Mammary epithelial cell (primary cell): Measurements from ENCODE around the gene GMPPA.

ENCODE experiments used
- EZH2 ChIP-seq: IDR thresholded peaks from 2 replicates; pipeline ENCODE4 v1.6.1; 2012; ENCODE audit warnings: low read length, inconsistent platforms, borderline replicate concordance
- TF ChIP-seq, protein P1 (sequence below), 2 donors: IDR thresholded peaks in 1 of 2; conservative IDR thresholded peaks in 1 of 2; 2 replicates each; pipeline ENCODE4 v1.5.1; 2011 to 2012; ENCODE audit warnings: inconsistent platforms in 2 of 2, low read length in 2 of 2, mild to moderate bottlenecking in 2 of 2, control low read depth in 1 of 2, low read depth in 1 of 2; ENCODE audit not compliant: insufficient read depth in 1 of 2; ENCODE audit errors: extremely low read depth in 1 of 2

DNA sequence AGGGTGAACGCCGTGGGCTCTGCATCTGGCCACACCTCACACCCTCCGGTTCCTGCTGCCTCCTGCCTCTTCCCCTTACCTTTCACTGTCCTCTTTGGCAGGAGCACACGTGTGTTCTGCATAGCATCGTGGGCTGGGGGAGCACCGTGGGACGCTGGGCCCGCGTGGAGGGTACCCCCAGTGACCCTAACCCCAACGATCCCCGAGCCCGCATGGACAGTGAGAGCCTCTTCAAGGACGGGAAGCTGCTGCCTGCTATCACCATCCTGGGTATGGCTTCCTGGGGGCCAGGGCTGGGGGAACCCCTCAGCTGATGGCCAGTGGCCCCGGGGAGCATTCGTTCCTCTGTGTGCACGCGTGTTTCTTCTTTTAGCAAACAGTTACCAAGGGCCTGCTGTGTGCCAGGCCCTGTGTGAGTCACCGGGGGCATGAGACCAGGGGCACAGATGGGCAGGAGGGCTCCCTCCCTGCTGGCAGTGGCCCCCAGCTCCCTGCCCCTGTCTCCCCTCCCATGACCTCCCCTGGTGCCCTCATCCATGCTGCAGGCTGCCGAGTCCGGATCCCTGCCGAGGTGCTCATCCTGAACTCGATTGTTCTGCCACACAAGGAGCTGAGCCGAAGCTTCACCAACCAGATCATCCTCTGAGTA, 7.6 kb downstream of the GMPPA start:
- TF ChIP-seq, protein P1, sequence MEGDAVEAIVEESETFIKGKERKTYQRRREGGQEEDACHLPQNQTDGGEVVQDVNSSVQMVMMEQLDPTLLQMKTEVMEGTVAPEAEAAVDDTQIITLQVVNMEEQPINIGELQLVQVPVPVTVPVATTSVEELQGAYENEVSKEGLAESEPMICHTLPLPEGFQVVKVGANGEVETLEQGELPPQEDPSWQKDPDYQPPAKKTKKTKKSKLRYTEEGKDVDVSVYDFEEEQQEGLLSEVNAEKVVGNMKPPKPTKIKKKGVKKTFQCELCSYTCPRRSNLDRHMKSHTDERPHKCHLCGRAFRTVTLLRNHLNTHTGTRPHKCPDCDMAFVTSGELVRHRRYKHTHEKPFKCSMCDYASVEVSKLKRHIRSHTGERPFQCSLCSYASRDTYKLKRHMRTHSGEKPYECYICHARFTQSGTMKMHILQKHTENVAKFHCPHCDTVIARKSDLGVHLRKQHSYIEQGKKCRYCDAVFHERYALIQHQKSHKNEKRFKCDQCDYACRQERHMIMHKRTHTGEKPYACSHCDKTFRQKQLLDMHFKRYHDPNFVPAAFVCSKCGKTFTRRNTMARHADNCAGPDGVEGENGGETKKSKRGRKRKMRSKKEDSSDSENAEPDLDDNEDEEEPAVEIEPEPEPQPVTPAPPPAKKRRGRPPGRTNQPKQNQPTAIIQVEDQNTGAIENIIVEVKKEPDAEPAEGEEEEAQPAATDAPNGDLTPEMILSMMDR (conservative IDR thresholded peaks at IDR 0.05 in 1 of 2, IDR thresholded peaks at IDR 0.05 in 1 of 2; ENCODE audit: extremely low read depth in 1 of 2, insufficient read depth in 1 of 2, low read depth in 1 of 2, low read length in 2 of 2), result no peak
- TF ChIP-seq EZH2, result no peak
